Right atrium auricular region (tissue), 2 donors: ENCODE measurements around the gene KRT40. TPM values are rescaled to one million over a fixed set of nuclear protein-coding genes. Genes with fewer than 3 reads are reported as not detected.

ENCODE experiments used
- DNase-seq: peaks from one replicate; pipeline ENCODE4 v3.0.0-alpha.2; 2019; ENCODE audit warnings: low spot score
- H3K27ac ChIP-seq, 2 donors: fragments of 200-600 bp; sonication (generic); 1 replicate in 1 of 2; 2 replicates in 1 of 2; pipeline ENCODE4 v1.5.1; 2016 to 2019
- H3K27me3 ChIP-seq, 2 donors: fragments of 200-600 bp; sonication (generic); one replicate each; pipeline versions ENCODE4 v1.5.1 to v1.6.0; 2017 to 2019
- H3K36me3 ChIP-seq: fragments of 200-600 bp; sonication (generic); one replicate; pipeline ENCODE4 v1.5.1; 2016
- H3K4me1 ChIP-seq, 2 donors: fragments of 200-600 bp; sonication (generic); one replicate each; pipeline versions ENCODE4 v1.5.1 to v1.6.0; 2017 to 2019
- H3K4me3 ChIP-seq, 2 donors: fragments of 200-600 bp; sonication (generic); 1 replicate in 1 of 2; 2 replicates in 1 of 2; pipeline ENCODE4 v1.5.1; 2017 to 2019; ENCODE audit warnings: mild to moderate bottlenecking in 1 of 2, moderate library complexity in 1 of 2
- H3K9me3 ChIP-seq, 2 donors: fragments of 200-600 bp; sonication (generic); one replicate each; pipeline ENCODE4 v1.5.1; 2019
- CTCF ChIP-seq, 2 donors: fragments of 200-600 bp; sonication (generic); IDR thresholded peaks; one replicate each; pipeline ENCODE4 v1.5.1; 2019; ENCODE audit warnings: antibody characterized with exemption in 2 of 2
- total RNA-seq, 2 donors: library from RNA; depleted of rRNA; stranded (reverse); fragments of >200 nt; gene quantifications; one replicate each; pipeline ENCODE4 v1.1.0, GENCODE V29; 2016

KRT40 gene
- total RNA-seq, 2 donors from 2014 or later: not detected

GRCh38 chr17:40952154-40952553, 32.0 kb downstream of the KRT40 start:
- Histone ChIP-seq H3K4me1 (no peaks in the 10 kb centered on the region), H3K9me3 (no peaks in the 10 kb centered on the region), H3K36me3 (no peaks in the 10 kb centered on the region), H3K4me3 (no peak overlapping the region), H3K27me3 (no peaks in the 10 kb centered on the region), H3K27ac (no peak overlapping the region)
- TF ChIP-seq CTCF (IDR thresholded peaks at IDR 0.05): no peak
- DNase-seq: no peak

GRCh38 chr17:40951011-40951622, 33.0 kb downstream of the KRT40 start:
- Histone ChIP-seq H3K27ac (no peak overlapping the region), H3K27me3 (no peaks in the 10 kb centered on the region), H3K9me3 (no peaks in the 10 kb centered on the region), H3K4me3 (no peak overlapping the region), H3K36me3 (no peaks in the 10 kb centered on the region), H3K4me1 (no peaks in the 10 kb centered on the region)
- no peak for DNase-seq
- no peak for TF ChIP-seq CTCF (IDR thresholded peaks at IDR 0.05)

GRCh38 chr17:40950176-40950575, 34.0 kb downstream of the KRT40 start:
- Histone ChIP-seq H3K4me1 (no peaks in the 10 kb centered on the region), H3K27me3 (no peaks in the 10 kb centered on the region)

GRCh38 chr17:40949418-40949817, 34.7 kb downstream of the KRT40 start:
- DNase-seq: no peak
- Histone ChIP-seq H3K9me3 (no peaks in the 10 kb centered on the region), H3K4me1 (no peaks in the 10 kb centered on the region), H3K36me3 (no peaks in the 10 kb centered on the region), H3K27ac (no peak overlapping the region), H3K27me3 (no peaks in the 10 kb centered on the region), H3K4me3 (no peak overlapping the region)
- TF ChIP-seq CTCF (IDR thresholded peaks at IDR 0.05): no peak

More at GRCh38 chr17:40950176-40950575, 34.0 kb downstream of the KRT40 start:
- TF ChIP-seq CTCF (IDR thresholded peaks at IDR 0.05): no peak
- H3K27ac ChIP-seq: no peak overlapping the region
- H3K9me3 ChIP-seq: no peaks in the 10 kb centered on the region
- H3K4me3 ChIP-seq: no peak overlapping the region
- H3K36me3 ChIP-seq: no peaks in the 10 kb centered on the region
- DNase-seq: no peak

GRCh38 chr17:40947929-40948328, 36.2 kb downstream of the KRT40 start:
- DNase-seq: no peak
- H3K9me3 ChIP-seq: no peaks in the 10 kb centered on the region
- no peaks in the 10 kb centered on the region for H3K4me1 ChIP-seq
- H3K27ac ChIP-seq: no peak overlapping the region
- no peak overlapping the region for H3K4me3 ChIP-seq
- H3K27me3 ChIP-seq: no peaks in the 10 kb centered on the region
- no peak for TF ChIP-seq CTCF (IDR thresholded peaks at IDR 0.05)
- no peaks in the 10 kb centered on the region for H3K36me3 ChIP-seq

- Histone ChIP-seq H3K27ac (no peak overlapping the region), H3K4me1 (no peaks in the 10 kb centered on the region), H3K4me3 (no peak overlapping the region), H3K36me3 (no peaks in the 10 kb centered on the region), H3K9me3 (no peaks in the 10 kb centered on the region), H3K27me3 (no peaks in the 10 kb centered on the region)
- TF ChIP-seq CTCF (IDR thresholded peaks at IDR 0.05): no peak
- no peak for DNase-seq
Observed at GRCh38 chr17:40945414-40945813, 38.7 kb downstream of the KRT40 start.
